H1 (cell line): Measurements from ENCODE around the gene PMS2. TPM values are rescaled to one million over a fixed set of nuclear protein-coding genes. Genes with fewer than 3 reads are reported as not detected.
"Not testable (repeated sequence)": the region's sequence is repeated elsewhere in the genome, so short reads cannot be mapped to it uniquely, and the experiment has no call there.

Experiments
- CTCF ChIA-PET: fragments of 300-600 bp; sonication (Branson Sonifier 250); formaldehyde crosslinking; loops from one replicate; lab custom pipeline; 2021; ENCODE audit not compliant: partially characterized antibody; lab: Charles Lee
- POLR2A ChIA-PET: fragments of 300-600 bp; sonication (Branson Sonifier 250); formaldehyde crosslinking; loops from one replicate; lab custom pipeline; 2021; ENCODE audit warnings: inconsistent platforms; ENCODE audit not compliant: partially characterized antibody; lab: Charles Lee
- DNase-seq, 2 experiments: peaks; one replicate each; pipeline versions ENCODE4 v3.0.0 to v3.0.0-alpha.2; 2010 to 2022; ENCODE audit warnings: low spot score in 2 of 2, low read depth in 1 of 2, mixed read lengths in 1 of 2
- FAIRE-seq: peaks from 2 replicates; lab custom pipeline; 2011; peaks lifted over from hg19 to GRCh38; lab: Jason Lieb, UNC
- H2AFZ ChIP-seq: 2 replicates; pipeline ENCODE4 v1.8.1; 2012; ENCODE audit warnings: low read length, inconsistent platforms
- H2AK5ac ChIP-seq: 2 replicates; pipeline ENCODE4 v1.6.1; 2013; ENCODE audit warnings: low read depth, low read length
- H2BK120ac ChIP-seq: replicated peaks from 2 replicates; pipeline ENCODE3; 2013; ENCODE audit warnings: low read depth, low read length, inconsistent platforms
- H2BK12ac ChIP-seq: 2 replicates; pipeline ENCODE4 v1.6.1; 2013; ENCODE audit warnings: low read depth, low read length
- H2BK15ac ChIP-seq: 2 replicates; pipeline ENCODE4 v1.6.1; 2013; ENCODE audit warnings: low read length
- H2BK20ac ChIP-seq: 2 replicates; pipeline ENCODE4 v1.6.1; 2013; ENCODE audit warnings: low read length
- H2BK5ac ChIP-seq: 2 replicates; pipeline ENCODE4 v1.6.1; 2013; ENCODE audit warnings: low read depth, low read length
- H3K14ac ChIP-seq: 2 replicates; pipeline ENCODE4 v1.6.1; 2013; ENCODE audit warnings: inconsistent platforms; ENCODE audit not compliant: insufficient read length
- H3K18ac ChIP-seq: 2 replicates; pipeline ENCODE4 v1.6.1; 2013; ENCODE audit warnings: low read length; ENCODE audit errors: extremely low read depth
- H3K23ac ChIP-seq: 2 replicates; pipeline ENCODE4 v1.6.1; 2013; ENCODE audit warnings: inconsistent platforms; ENCODE audit not compliant: insufficient read length
- H3K23me2 ChIP-seq: 2 replicates; pipeline ENCODE4 v1.6.1; 2013; ENCODE audit warnings: low read depth, low read length
- H3K27ac ChIP-seq: 2 replicates; pipeline ENCODE4 v1.6.1; 2011; ENCODE audit warnings: low read depth, low read length, inconsistent platforms
- H3K27me3 ChIP-seq, 4 experiments: replicated peaks in 1 of 4; 1 replicate in 1 of 4; 2 replicates in 3 of 4; pipeline versions ENCODE4 v1.6.1 to v1.8.1; 2011 to 2013; ENCODE audit warnings: low read length in 3 of 4, mild to moderate bottlenecking in 3 of 4, inconsistent platforms in 2 of 4, mixed read lengths in 2 of 4, moderate library complexity in 1 of 4; ENCODE audit not compliant: control insufficient read depth in 3 of 4, insufficient read depth in 3 of 4; ENCODE audit errors: extremely low read depth in 1 of 4
- H3K36me3 ChIP-seq, 4 experiments: 2 replicates each; pipeline versions ENCODE4 v1.6.1 to v1.8.1; 2011 to 2013; ENCODE audit warnings: mild to moderate bottlenecking in 4 of 4, low read length in 3 of 4, moderate library complexity in 2 of 4, control low read depth in 1 of 4, inconsistent platforms in 1 of 4; ENCODE audit not compliant: insufficient read depth in 4 of 4, control insufficient read depth in 2 of 4
- H3K4ac ChIP-seq: replicated peaks from 2 replicates; pipeline ENCODE3; 2013; ENCODE audit warnings: low read length, low read depth, mixed read lengths, inconsistent platforms; ENCODE audit not compliant: insufficient read length
- H3K4me1 ChIP-seq, 4 experiments: replicated peaks in 1 of 4; 1 replicate in 1 of 4; 2 replicates in 3 of 4; pipeline versions ENCODE4 v1.6.1 to v1.8.1; 2011 to 2013; ENCODE audit warnings: low read length in 3 of 4, inconsistent platforms in 2 of 4, mixed read lengths in 1 of 4; ENCODE audit not compliant: insufficient read depth in 4 of 4, control insufficient read depth in 3 of 4
- H3K4me2 ChIP-seq, 2 experiments: 2 replicates each; pipeline versions ENCODE4 v1.6.1 to v1.8.1; 2011 to 2013; ENCODE audit warnings: low read depth in 2 of 2, low read length in 2 of 2, control low read depth in 1 of 2, inconsistent platforms in 1 of 2, mild to moderate bottlenecking in 1 of 2; ENCODE audit not compliant: insufficient read depth in 1 of 2
- H3K4me3 ChIP-seq, 4 experiments: fragments of 200-600, 300-600 bp in 1 of 4; sonication (generic), shearing (Covaris generic), sonication (Bioruptor Twin) in 1 of 4; 2 replicates each; pipeline versions ENCODE4 v1.5.1 to v1.8.1; 2011 to 2016; ENCODE audit warnings: low read length in 4 of 4, low read depth in 3 of 4, control low read depth in 2 of 4, inconsistent platforms in 2 of 4, mild to moderate bottlenecking in 2 of 4, mixed read lengths in 1 of 4, moderate library complexity in 1 of 4; ENCODE audit not compliant: insufficient read depth in 2 of 4; ENCODE audit errors: extremely low read depth in 1 of 4
- H3K56ac ChIP-seq: replicated peaks from 2 replicates; pipeline ENCODE3; 2013; ENCODE audit warnings: low read depth, mild to moderate bottlenecking, mixed read lengths, low read length, inconsistent platforms; ENCODE audit not compliant: insufficient read length
- H3K79me1 ChIP-seq: 2 replicates; pipeline ENCODE4 v1.6.1; 2013; ENCODE audit warnings: low read depth, low read length, control low read depth
- H3K79me2 ChIP-seq, 2 experiments: 2 replicates each; pipeline versions ENCODE4 v1.6.1 to v1.8.1; 2012 to 2013; ENCODE audit warnings: low read length in 2 of 2, mild to moderate bottlenecking in 2 of 2, inconsistent platforms in 1 of 2; ENCODE audit not compliant: insufficient read depth in 2 of 2, control insufficient read depth in 1 of 2
- H3K9ac ChIP-seq, 4 experiments: replicated peaks in 1 of 4; 1 replicate in 1 of 4; 2 replicates in 3 of 4; pipeline versions ENCODE4 v1.6.1 to v1.8.1; 2011 to 2013; ENCODE audit warnings: low read depth in 3 of 4, low read length in 3 of 4, control low read depth in 2 of 4, mild to moderate bottlenecking in 2 of 4, moderate library complexity in 2 of 4, inconsistent platforms in 1 of 4; ENCODE audit errors: extremely low read depth in 1 of 4
- H3K9me3 ChIP-seq, 2 experiments: 2 replicates each; pipeline versions ENCODE4 v1.6.1 to v1.8.1; 2012 to 2013; ENCODE audit warnings: mild to moderate bottlenecking in 2 of 2, moderate library complexity in 2 of 2, control low read depth in 1 of 2, inconsistent platforms in 1 of 2, low read depth in 1 of 2, low read length in 1 of 2, mixed read lengths in 1 of 2; ENCODE audit not compliant: insufficient read depth in 2 of 2
- H4K20me1 ChIP-seq, 2 experiments: replicated peaks in 1 of 2; 2 replicates each; pipeline versions ENCODE3 to v1.8.1; 2011 to 2013; ENCODE audit warnings: inconsistent platforms in 2 of 2, low read length in 2 of 2, mild to moderate bottlenecking in 1 of 2; ENCODE audit not compliant: insufficient read depth in 2 of 2, control insufficient read depth in 1 of 2
- H4K5ac ChIP-seq: 2 replicates; pipeline ENCODE4 v1.6.1; 2013; ENCODE audit warnings: low read length, low read depth, mixed read lengths, inconsistent platforms; ENCODE audit not compliant: insufficient read length
- H4K8ac ChIP-seq: 2 replicates; pipeline ENCODE4 v1.8.0; 2013; ENCODE audit warnings: mild to moderate bottlenecking, moderate library complexity, low read length, inconsistent platforms; ENCODE audit not compliant: insufficient read depth; ENCODE audit errors: extremely low read depth
- H4K91ac ChIP-seq: replicated peaks from 2 replicates; pipeline ENCODE3; 2013; ENCODE audit warnings: low read length, mixed read lengths, inconsistent platforms; ENCODE audit not compliant: insufficient read length
- WGBS, 2 experiments: shearing (Covaris generic) in 1 of 2; methylation state at CpG; one replicate each; pipeline versions ENCODE4 v1.1.6 to v1.1.7; 2013 to 2015; ENCODE audit warnings: low lambda C conversion rate in 2 of 2, mixed read lengths in 2 of 2, inconsistent platforms in 1 of 2, low coverage in 1 of 2, missing lambda C conversion rate in 1 of 2; ENCODE audit not compliant: insufficient replicate concordance in 2 of 2, insufficient coverage in 1 of 2, insufficient read length in 1 of 2; ENCODE audit errors: extremely low coverage in 1 of 2, missing lambda C conversion rate in 1 of 2; 5-methylcytosine and 5-hydroxymethylcytosine counted together
- polyA plus RNA-seq, 7 experiments: library from polyadenylated mRNA; depleted of rRNA in 3 of 7; stranded (reverse) in 5 of 7; unstranded in 2 of 7; fragments of >200 nt in 5 of 7; fragments of 200-250 nt in 2 of 7; gene quantifications; 1 replicate in 5 of 7; 2 replicates in 1 of 7; 4 replicates in 1 of 7; pipeline versions ENCODE4 v1.2.1 to v1.2.3, GENCODE V29; 2011 to 2013; ENCODE audit warnings: missing spikeins in 2 of 7, mixed read lengths in 2 of 7
- total RNA-seq: library from RNA; stranded (reverse); fragmentation: NEBNext Ultra II Directional; extraction: Animal tissue kit (Norgen Biotek cat#: 25700); gene quantifications from 2 replicates; pipeline ENCODE4 v1.2.1, GENCODE V29; 2021

PMS2 gene
- total and polyA plus RNA-seq, 2 of the 8 experiments (the other 6 are each of a cell fraction or from before 2014, with no cell fraction given): 4.8 to 12.1 TPM

- no CpG with 5 or more reads among the region's 7 CpGs for WGBS, 2 experiments
- H2BK120ac ChIP-seq, H2AFZ ChIP-seq, POLR2A ChIA-PET, H3K23me2 ChIP-seq, H3K27me3 ChIP-seq, H2BK20ac ChIP-seq, H3K4me3 ChIP-seq, H3K4me1 ChIP-seq, H3K9me3 ChIP-seq, H3K79me2 ChIP-seq, H3K9ac ChIP-seq, H3K27ac ChIP-seq, H4K5ac ChIP-seq, H4K8ac ChIP-seq, H3K56ac ChIP-seq, H4K91ac ChIP-seq, FAIRE-seq, H3K18ac ChIP-seq, H2BK12ac ChIP-seq, H3K4ac ChIP-seq, DNase-seq, H3K79me1 ChIP-seq, H2AK5ac ChIP-seq, H4K20me1 ChIP-seq, H3K4me2 ChIP-seq, CTCF ChIA-PET, H3K14ac ChIP-seq, H3K36me3 ChIP-seq, H3K23ac ChIP-seq, H2BK5ac ChIP-seq, H2BK15ac ChIP-seq: not testable (repeated sequence)
Observed at GRCh38 chr7:5963810-5964209, 45.0 kb downstream of the PMS2 start.

GRCh38 chr7:5963205-5963604 is 45.6 kb downstream of the PMS2 start:
- H2BK12ac ChIP-seq, H2BK20ac ChIP-seq, H3K56ac ChIP-seq, H2BK5ac ChIP-seq, H3K36me3 ChIP-seq, H3K23ac ChIP-seq, H3K27ac ChIP-seq, H3K4me1 ChIP-seq, H2BK120ac ChIP-seq, H2BK15ac ChIP-seq, DNase-seq, H3K4me3 ChIP-seq, H3K14ac ChIP-seq, H2AK5ac ChIP-seq, H3K27me3 ChIP-seq, H4K8ac ChIP-seq, H2AFZ ChIP-seq, H4K20me1 ChIP-seq, CTCF ChIA-PET, H4K91ac ChIP-seq, FAIRE-seq, H4K5ac ChIP-seq, H3K9ac ChIP-seq, H3K4me2 ChIP-seq, H3K79me1 ChIP-seq, H3K4ac ChIP-seq, H3K23me2 ChIP-seq, POLR2A ChIA-PET, H3K9me3 ChIP-seq, H3K18ac ChIP-seq, H3K79me2 ChIP-seq: not testable (repeated sequence)
- 53% methylated on average over 3 of the region's 13 CpGs; no CpG with 5 or more reads in 1 of the 2 experiments for WGBS, 2 experiments
